Kidney tubule cell (primary cell): ENCODE data around the gene LPAR3.

Experiments
- DNase-seq: peaks from one replicate; pipeline ENCODE4 v3.0.0-alpha.2; 2018; ENCODE audit warnings: low spot score

LPAR3 gene

DNA sequence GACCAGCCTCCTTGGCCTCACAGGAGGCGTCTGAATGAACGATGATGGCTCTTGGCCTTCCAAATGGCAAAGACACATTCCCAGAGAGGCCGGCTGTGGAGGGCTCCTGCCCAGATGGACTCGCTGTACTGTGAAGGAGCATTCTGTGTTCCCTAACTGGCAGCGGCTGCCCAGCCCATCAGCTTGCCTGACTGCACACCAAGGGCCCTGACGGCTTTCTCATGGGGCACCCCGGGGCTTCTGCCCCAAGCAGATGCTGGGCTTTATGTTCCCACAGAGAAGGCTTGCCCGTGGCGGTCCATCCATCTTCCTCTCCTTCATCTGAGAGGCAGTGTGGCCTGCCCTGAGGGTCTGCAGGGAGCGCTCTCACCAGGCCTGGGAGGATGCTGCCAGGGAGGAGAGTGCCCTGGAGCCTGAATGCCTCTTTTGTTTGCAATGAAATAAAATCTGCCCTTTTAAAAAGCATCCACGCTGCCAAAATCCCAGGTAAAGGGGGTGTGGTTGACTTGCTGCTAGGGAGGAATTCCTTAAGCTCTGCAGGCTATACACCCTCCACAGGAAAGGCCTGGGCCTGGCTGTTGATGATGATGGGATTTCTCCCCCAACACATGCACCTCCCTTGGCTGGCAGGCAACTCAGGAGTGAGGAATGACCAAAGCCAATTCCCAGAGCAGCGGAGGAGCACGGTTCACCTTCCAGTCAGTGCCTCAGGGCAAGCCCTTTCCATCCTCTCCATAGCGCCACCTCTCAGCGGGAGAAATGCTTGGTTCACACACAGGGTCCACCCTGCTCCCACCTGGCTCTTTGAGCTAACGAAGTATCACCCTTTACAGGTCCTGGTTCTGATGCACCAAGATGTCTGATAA lies 118.1 kb downstream of the LPAR3 start:
- no peak for DNase-seq

DNA sequence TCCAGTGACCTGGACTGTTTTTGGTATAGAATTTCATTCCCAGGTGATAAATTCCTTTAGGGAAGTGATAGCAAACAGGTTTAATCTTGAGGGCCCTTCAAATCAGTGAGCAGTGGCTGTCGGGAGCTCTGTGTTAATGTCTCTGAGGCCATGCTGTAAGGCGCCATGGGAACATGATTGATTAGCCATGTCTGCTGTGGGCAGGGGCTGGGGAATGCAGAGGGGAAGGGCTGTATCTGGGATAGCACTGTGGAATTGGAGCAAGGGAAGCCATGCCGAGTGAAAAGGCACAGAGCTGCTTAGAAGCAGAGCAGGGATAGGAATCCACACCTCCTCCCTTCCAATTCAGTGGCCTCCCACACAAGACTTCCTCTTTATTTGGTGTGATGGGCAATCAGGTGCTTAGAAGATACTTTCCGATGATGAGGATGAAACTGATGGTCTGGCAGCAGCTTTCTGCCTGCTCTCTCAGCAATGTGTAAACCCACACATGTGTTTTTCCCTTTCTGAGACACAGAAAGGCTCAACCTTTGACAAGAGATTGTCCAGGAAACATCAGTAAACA lies 119.0 kb downstream of the LPAR3 start:
- DNase-seq, result no peak

DNA sequence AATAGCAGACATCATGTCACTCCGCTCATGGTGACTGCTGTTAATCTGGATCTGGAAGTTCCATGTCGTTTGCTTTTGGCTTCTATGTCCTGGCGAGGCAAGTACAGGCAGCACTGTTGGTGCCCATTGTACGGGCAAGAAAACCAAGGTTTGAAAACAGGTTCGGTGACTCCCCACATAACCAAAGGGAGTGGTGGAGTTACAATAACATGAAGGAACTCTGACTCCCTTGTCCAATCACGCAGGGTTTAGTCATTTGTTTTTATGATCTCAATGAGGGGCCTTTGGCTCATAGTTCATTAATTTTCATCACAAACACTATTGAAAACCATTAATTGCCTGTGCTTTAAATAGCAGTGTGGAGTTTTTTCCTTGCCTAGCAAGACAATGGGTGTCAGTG lies 119.8 kb downstream of the LPAR3 start:
- no peak for DNase-seq

DNA sequence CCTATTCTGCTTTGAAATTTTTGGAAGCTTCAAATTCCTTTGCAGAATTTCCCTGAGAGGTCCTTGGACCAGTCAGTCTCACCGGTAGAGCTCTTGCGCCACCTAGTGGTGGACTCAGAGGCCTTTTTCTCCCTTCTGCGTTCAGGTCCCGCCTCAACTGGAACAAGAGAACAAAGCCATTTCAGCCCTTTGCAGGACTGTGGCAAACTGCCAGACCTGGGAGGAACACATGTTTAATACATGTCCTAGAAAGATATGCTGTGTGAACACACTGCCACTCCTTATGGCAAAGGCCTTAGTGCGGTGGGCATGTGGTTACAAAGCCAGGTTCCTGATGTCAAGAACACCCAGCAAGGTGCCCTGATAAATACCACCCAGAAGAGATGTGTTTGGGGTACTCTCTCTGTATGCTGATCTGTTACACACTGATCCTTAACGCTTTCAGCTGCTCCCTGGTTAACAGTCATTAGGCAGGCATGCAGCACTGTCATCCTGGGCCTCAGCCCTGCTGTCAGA lies 120.5 kb downstream of the LPAR3 start:
- DNase-seq, result peak; percentile 78

DNA sequence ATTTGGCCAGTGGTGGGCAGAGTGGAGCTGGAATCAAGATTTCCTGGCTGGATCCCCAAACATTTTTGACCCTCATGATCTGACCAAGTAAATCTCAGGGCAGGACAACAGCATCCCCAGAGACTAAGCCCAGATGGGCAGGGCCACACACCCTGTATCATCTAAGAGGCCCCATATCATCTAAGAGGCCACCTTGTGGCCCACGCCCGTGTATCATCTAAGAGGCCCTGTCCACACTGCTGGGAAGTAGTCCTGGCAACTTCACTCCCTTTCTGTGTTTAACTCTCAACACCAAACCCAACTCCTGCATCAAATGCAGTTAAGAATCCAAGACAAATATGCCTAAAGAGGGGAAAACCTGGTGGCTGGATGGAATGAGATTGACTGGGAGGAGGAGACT lies 121.1 kb downstream of the LPAR3 start:
- DNase-seq, result no peak

DNA sequence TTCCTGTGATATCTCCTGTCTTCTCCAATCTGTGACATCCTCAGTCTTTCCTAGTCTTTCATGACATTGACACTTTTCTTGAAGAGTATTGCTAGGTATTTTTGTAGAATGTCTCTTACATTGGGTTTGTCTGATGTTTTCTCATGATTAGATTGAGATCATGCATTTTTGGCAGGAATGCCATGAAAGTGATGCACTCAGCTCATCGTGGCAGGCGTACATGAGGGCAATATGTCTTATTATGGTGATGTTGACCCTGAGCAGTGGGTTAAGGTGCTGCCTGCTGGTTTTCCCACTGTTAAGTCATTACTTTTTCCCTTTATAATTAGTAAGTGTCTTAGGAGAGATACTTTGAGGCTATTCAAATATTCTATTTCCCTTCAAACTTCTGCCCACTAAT lies 122.5 kb downstream of the LPAR3 start:
- no peak for DNase-seq

DNA sequence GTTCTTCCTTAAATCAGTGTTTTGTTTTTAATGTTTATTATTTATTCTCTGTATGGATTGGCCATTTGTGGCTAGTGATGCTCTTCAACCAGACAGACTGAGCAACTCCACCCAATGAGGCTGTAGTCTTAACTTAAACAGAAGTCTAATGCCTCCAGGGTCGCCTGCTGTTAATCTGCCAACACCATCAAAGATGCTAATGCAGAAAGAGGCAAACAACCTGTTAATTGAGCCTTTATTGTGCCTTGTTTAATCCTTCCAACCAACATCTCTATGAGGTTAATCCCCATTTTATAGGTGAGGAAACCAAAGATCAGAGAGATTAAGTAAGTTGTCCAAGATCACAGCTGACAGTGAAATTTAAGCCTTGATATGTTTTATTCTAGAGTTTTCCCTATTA lies 123.4 kb downstream of the LPAR3 start:
- no peak for DNase-seq

DNA sequence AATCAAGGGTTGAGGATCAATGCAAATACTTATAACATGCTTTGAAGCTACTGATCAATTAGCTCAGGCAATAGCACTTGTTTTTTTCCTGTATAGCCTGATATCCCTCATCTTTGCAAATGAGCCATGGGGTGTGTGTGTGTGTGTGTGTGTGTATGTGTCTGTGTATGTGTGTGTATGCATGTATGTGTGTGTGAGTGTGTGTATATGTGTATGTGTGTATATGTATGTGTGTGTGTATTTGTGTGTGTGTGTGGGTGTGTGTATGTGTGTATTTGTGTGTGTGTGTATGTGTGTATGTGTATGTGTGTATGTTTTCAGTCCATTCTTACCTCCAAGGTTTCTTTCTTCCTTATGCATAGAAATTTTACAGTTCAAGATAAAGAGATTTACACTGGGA lies 124.4 kb downstream of the LPAR3 start:
- DNase-seq, result no peak

DNA sequence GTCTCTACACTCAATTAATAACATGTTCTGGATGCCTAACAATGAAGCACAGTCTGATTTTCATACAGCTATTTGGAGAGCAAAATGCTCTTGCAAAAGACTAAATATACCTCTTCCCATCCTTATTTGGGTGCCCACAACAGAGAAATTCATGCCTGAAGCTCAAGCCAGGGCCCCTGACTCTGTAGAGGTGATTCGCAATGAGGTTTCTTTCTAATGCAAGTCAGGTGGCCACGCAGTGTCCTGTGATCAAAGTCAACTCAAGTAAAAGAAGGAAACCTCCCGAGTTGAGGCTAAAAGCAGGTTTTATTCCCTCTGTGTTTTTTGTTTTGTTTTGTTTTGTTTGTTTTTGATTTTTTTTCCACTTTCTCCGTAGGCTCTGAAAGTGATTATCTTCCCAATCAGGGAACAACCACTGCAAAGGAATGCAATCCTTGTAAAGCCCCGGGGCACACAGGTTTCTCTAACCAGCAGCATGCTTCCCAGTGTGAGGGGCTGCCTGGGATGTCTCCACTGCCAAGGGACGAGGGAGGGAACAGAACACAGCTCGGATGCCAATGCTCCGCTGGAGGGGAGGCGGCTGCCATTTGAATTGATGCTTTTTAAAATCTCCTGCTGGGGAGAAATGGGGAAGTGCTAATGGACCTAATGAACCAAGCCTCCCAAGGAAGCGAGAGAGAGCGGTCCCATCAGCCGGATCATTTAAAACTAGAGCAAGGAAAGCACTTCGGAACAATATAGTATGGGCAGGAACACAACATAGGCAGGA lies 128.9 kb downstream of the LPAR3 start:
- no peak for DNase-seq

DNA sequence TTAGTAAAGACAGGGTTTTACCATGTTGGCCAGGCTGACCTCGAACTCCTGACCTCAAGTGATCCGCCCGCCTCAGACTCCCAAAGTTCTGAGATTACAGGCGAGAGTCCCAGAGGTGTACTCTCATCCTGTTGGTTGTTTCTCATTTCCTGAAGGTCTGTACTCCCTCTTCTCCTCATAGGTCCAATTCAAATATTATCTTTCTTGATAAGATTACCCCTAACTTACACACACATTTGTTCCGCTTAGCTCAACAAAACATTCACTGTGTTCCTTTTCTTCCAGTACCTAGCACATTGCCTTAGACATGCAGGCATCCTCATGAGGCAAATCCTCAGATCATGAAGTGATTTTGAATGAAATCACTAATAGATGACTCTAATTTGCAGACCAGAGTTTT lies 130.3 kb downstream of the LPAR3 start:
- DNase-seq, result no peak
